C4-2B (cell line): ENCODE results near the gene GATA2.

Experiments
- H3K27ac ChIP-seq: fragments of 450-650 bp; 2 replicates; pipeline ENCODE4 v1.5.1; 2017
- CTCF ChIP-seq: fragments of 450-650 bp; conservative IDR thresholded peaks from 2 replicates; pipeline ENCODE4 v1.5.1; 2017; ENCODE audit warnings: mild to moderate bottlenecking
- ZFX ChIP-seq: fragments of 450-650 bp; IDR thresholded peaks from 2 replicates; pipeline ENCODE4 v1.6.1; 2017

GATA2 gene

GRCh38 chr3:128505771-128506170 is 12.8 kb upstream of the GATA2 start:
- H3K27ac ChIP-seq = no peak overlapping the region
- no peak for TF ChIP-seq CTCF
- no peak for TF ChIP-seq ZFX

GRCh38 chr3:128504963-128505730 is 12.1 kb upstream of the GATA2 start:
- no peak overlapping the region for H3K27ac ChIP-seq
- TF ChIP-seq CTCF = no peak
- TF ChIP-seq ZFX = no peak

GRCh38 chr3:128504533-128504915 is 11.5 kb upstream of the GATA2 start:
- TF ChIP-seq ZFX (no peak), CTCF (no peak)

GRCh38 chr3:128503751-128504532 is 10.9 kb upstream of the GATA2 start:
- no peak overlapping the region for H3K27ac ChIP-seq

More at GRCh38 chr3:128504533-128504915, 11.5 kb upstream of the GATA2 start:
- H3K27ac ChIP-seq = no peak overlapping the region

GRCh38 chr3:128503164-128503651 is 10.2 kb upstream of the GATA2 start:
- TF ChIP-seq CTCF (peak; percentile 51), ZFX (no peak)
- H3K27ac ChIP-seq = no peak overlapping the region

More at GRCh38 chr3:128503751-128504532, 10.9 kb upstream of the GATA2 start:
- TF ChIP-seq CTCF (no peak), ZFX (no peak)

GRCh38 chr3:128502712-128503111 is 9.7 kb upstream of the GATA2 start:
- TF ChIP-seq ZFX (no peak), CTCF (no peak)
- H3K27ac ChIP-seq = no peak overlapping the region

- TF ChIP-seq CTCF (no peak), ZFX (no peak)
- no peak overlapping the region for H3K27ac ChIP-seq
Measured at GRCh38 chr3:128501431-128501830, 8.4 kb upstream of the GATA2 start.
